Measurements from ENCODE around the gene ARPC1A. TPM values are rescaled to one million over a fixed set of nuclear protein-coding genes. Genes with fewer than 3 reads are reported as not detected.
"Not testable (repeated sequence)": the region's sequence is repeated elsewhere in the genome, so short reads cannot be mapped to it uniquely, and the experiment has no call there.

Gene ARPC1A
- total RNA-seq, 1 donor from 2014 or later = 109 TPM

- intact Hi-C loops (cut with DNase I) = not testable (repeated sequence)
These were observed 89.9 kb downstream of the ARPC1A start for GRCh38 chr7:99415513-99416127.

More at GRCh38 chr7:99415513-99416127, 89.9 kb downstream of the ARPC1A start:
- peak; percentile 68 for DNase-seq
- not testable (repeated sequence) for H3K4me3 ChIP-seq; H3K27me3 ChIP-seq (ENCODE audit: low read depth); H3K4me1 ChIP-seq; H3K9me3 ChIP-seq; ATAC-seq; H3K27ac ChIP-seq
- peaks cover 100% of the 10 kb centered on the region for H3K36me3 ChIP-seq
- peak; percentile 49 for TF ChIP-seq CTCF (IDR thresholded peaks at IDR 0.05)

Other genes with a start within 250 kb of the ARPC1A start
- gene SMURF1, start 181.8 kb upstream of the ARPC1A start, total RNA-seq = 32.0 TPM
- gene KPNA7, start 117.8 kb upstream of the ARPC1A start, total RNA-seq = 0.71 TPM
- gene MYH16, start 53.1 kb upstream of the ARPC1A start, total RNA-seq = not detected
- 236 TPM for gene ARPC1B, start 48.8 kb downstream of the ARPC1A start, total RNA-seq
- 61.6 TPM for gene PDAP1, start 82.7 kb downstream of the ARPC1A start, total RNA-seq
- gene BUD31, start 83.1 kb downstream of the ARPC1A start, total RNA-seq = 64.2 TPM
- gene PTCD1, start 112.9 kb downstream of the ARPC1A start, total RNA-seq = 6.8 TPM
- gene CPSF4, start 113.0 kb downstream of the ARPC1A start, total RNA-seq = 26.8 TPM
- 210 TPM for gene ATP5MF, start 140.3 kb downstream of the ARPC1A start, total RNA-seq
- gene ZNF789, start 147.0 kb downstream of the ARPC1A start, total RNA-seq = 11.1 TPM
- 32.9 TPM for gene ZNF394, start 174.4 kb downstream of the ARPC1A start, total RNA-seq
- gene ZKSCAN5, start 178.8 kb downstream of the ARPC1A start, total RNA-seq = 6.2 TPM
- 6.7 TPM for gene FAM200A, start 226.2 kb downstream of the ARPC1A start, total RNA-seq
- gene ZNF655, start 232.7 kb downstream of the ARPC1A start, total RNA-seq = 71.6 TPM